Measurements from ENCODE around the gene LCE1C. TPM values are rescaled to one million over a fixed set of nuclear protein-coding genes. Genes with fewer than 3 reads are reported as not detected.

The LCE1C gene
- not detected in 2 replicates for total RNA-seq
- long read RNA-seq = 0 reads

GRCh38 chr1:152806576-152806975 is at the start of gene LCE1C:
LCE1C (minus strand) TSS chr1:152806651; CDS start chr1:152805478, 1,173 bp downstream.
- no peaks in the 10 kb centered on the region for H3K27me3 Mint-ChIP-seq

GRCh38 chr1:152855661-152856060 is 49.2 kb upstream of the LCE1C start:
- DNase-seq (ENCODE audit: low spot score, unreplicated experiment) = no peak
- Mint-ChIP-seq H3K27ac (no peak overlapping the region), H3K9me3 (ENCODE audit: low read depth) (peaks cover 64% of the 10 kb centered on the region), H3K27me3 (no peaks in the 10 kb centered on the region), H3K4me1 (ENCODE audit: low read depth) (no peaks in the 10 kb centered on the region), H3K4me3 (ENCODE audit: low read depth) (no peak overlapping the region), H3K36me3 (ENCODE audit: insufficient read depth) (peaks cover 1% of the 10 kb centered on the region)
- TF ChIP-seq CTCF (IDR thresholded peaks at IDR 0.05; ENCODE audit: unreplicated experiment) = no peak

More at GRCh38 chr1:152806576-152806975, at the start of gene LCE1C:
- Mint-ChIP-seq H3K4me1 (ENCODE audit: low read depth) (no peaks in the 10 kb centered on the region), H3K4me3 (ENCODE audit: low read depth) (no peak within 1 kb of the TSS), H3K27ac (no peak within 1 kb of the TSS), H3K36me3 (ENCODE audit: insufficient read depth) (no peaks in the 10 kb centered on the region), H3K9me3 (ENCODE audit: low read depth) (peaks cover 56% of the 10 kb centered on the region)
- TF ChIP-seq CTCF (IDR thresholded peaks at IDR 0.05; ENCODE audit: unreplicated experiment) = no peak
- no peak for DNase-seq (ENCODE audit: low spot score, unreplicated experiment)

GRCh38 chr1:152842556-152842955 is 36.1 kb upstream of the LCE1C start, which contains the start of gene LCE6A:
LCE6A (plus strand) TSS chr1:152842856; CDS start chr1:152843521, 665 bp downstream.
- no peak within 1 kb of the TSS for H3K4me3 Mint-ChIP-seq (ENCODE audit: low read depth)
- DNase-seq (ENCODE audit: low spot score, unreplicated experiment) = no peak
- no peaks in the 10 kb centered on the region for H3K4me1 Mint-ChIP-seq (ENCODE audit: low read depth)
- no peak for TF ChIP-seq CTCF (IDR thresholded peaks at IDR 0.05; ENCODE audit: unreplicated experiment)
- no peak within 1 kb of the TSS for H3K27ac Mint-ChIP-seq
- no peaks in the 10 kb centered on the region for H3K27me3 Mint-ChIP-seq
- peaks cover 49% of the 10 kb centered on the region for H3K9me3 Mint-ChIP-seq (ENCODE audit: low read depth)
- H3K36me3 Mint-ChIP-seq (ENCODE audit: insufficient read depth) = no peaks in the 10 kb centered on the region

- H3K4me1 Mint-ChIP-seq (ENCODE audit: low read depth) = no peaks in the 10 kb centered on the region
- no peak for TF ChIP-seq CTCF (IDR thresholded peaks at IDR 0.05; ENCODE audit: unreplicated experiment)
- no peaks in the 10 kb centered on the region for H3K27me3 Mint-ChIP-seq
- H3K4me3 Mint-ChIP-seq (ENCODE audit: low read depth) = no peak overlapping the region
- peaks cover 39% of the 10 kb centered on the region for H3K9me3 Mint-ChIP-seq (ENCODE audit: low read depth)
- H3K27ac Mint-ChIP-seq = no peak overlapping the region
- no peaks in the 10 kb centered on the region for H3K36me3 Mint-ChIP-seq (ENCODE audit: insufficient read depth)
- no peak for DNase-seq (ENCODE audit: low spot score, unreplicated experiment)
Measured at GRCh38 chr1:152836870-152837269, 30.4 kb upstream of the LCE1C start.

GRCh38 chr1:152827173-152827572 is 20.7 kb upstream of the LCE1C start, which contains the start of gene LCE1A:
LCE1A (plus strand) TSS chr1:152827473; CDS start chr1:152827473, 0 bp downstream.
- Mint-ChIP-seq H3K9me3 (ENCODE audit: low read depth) (peaks cover 56% of the 10 kb centered on the region), H3K4me3 (ENCODE audit: low read depth) (no peak within 1 kb of the TSS), H3K27ac (no peak within 1 kb of the TSS), H3K4me1 (ENCODE audit: low read depth) (no peaks in the 10 kb centered on the region), H3K27me3 (no peaks in the 10 kb centered on the region), H3K36me3 (ENCODE audit: insufficient read depth) (no peaks in the 10 kb centered on the region)
- no peak for TF ChIP-seq CTCF (IDR thresholded peaks at IDR 0.05; ENCODE audit: unreplicated experiment)
- DNase-seq (ENCODE audit: low spot score, unreplicated experiment) = no peak

All from progenitor cell of endocrine pancreas (in vitro differentiated cells).